Natural killer cell treated with Interleukin-12 subunit alpha and Interleukin-12 subunit beta and Interleukin-15 and Interleukin-18, amount 100 ng/mL, for 72 hours (primary cell): Measurements from ENCODE around the gene CACHD1. TPM values are rescaled to one million over a fixed set of nuclear protein-coding genes. Genes with fewer than 3 reads are reported as not detected.
"Not testable (repeated sequence)": the region's sequence is repeated elsewhere in the genome, so short reads cannot be mapped to it uniquely, and the experiment has no call there.

ENCODE experiments used
- ATAC-seq, 2 donors: fragments of 150-1000 bp; cut with Tn5 transposase in 1 of 2; sonication (Bioruptor Pico), chemical (Tn5 transposase) in 1 of 2; 2 replicates each; pipeline ENCODE4 v1.10.0; 2021
- DNase-seq: peaks from one replicate; pipeline ENCODE4 v3.0.0; 2022; ENCODE audit warnings: low spot score
- H3K27ac Mint-ChIP-seq, 2 donors: 1 replicate in 1 of 2; 2 replicates in 1 of 2; pipeline ENCODE4 v1.8.0; 2022; ENCODE audit warnings: mixed read lengths in 2 of 2, mild to moderate bottlenecking in 1 of 2, moderate library complexity in 1 of 2
- H3K27me3 Mint-ChIP-seq, 2 donors: 1 replicate in 1 of 2; 2 replicates in 1 of 2; pipeline ENCODE4 v1.8.0; 2022; ENCODE audit warnings: mixed read lengths in 2 of 2
- H3K36me3 Mint-ChIP-seq: one replicate; pipeline ENCODE4 v1.8.0; 2022; ENCODE audit warnings: mixed read lengths
- H3K4me1 Mint-ChIP-seq, 2 donors: 1 replicate in 1 of 2; 2 replicates in 1 of 2; pipeline ENCODE4 v1.8.0; 2022; ENCODE audit warnings: low read depth in 2 of 2, mixed read lengths in 2 of 2, mild to moderate bottlenecking in 1 of 2
- H3K4me3 Mint-ChIP-seq: one replicate; pipeline ENCODE4 v1.8.0; 2022; ENCODE audit warnings: mixed read lengths
- H3K9me3 Mint-ChIP-seq: 2 replicates; pipeline ENCODE4 v1.8.0; 2022; ENCODE audit warnings: mixed read lengths
- total RNA-seq, 2 donors: library from RNA; stranded (reverse); gene quantifications; one replicate each; pipeline ENCODE4 v1.2.3, GENCODE V29; 2022

CACHD1 gene
- total RNA-seq, 2 donors from 2014 or later: 0.11 to 0.14 TPM

DNA sequence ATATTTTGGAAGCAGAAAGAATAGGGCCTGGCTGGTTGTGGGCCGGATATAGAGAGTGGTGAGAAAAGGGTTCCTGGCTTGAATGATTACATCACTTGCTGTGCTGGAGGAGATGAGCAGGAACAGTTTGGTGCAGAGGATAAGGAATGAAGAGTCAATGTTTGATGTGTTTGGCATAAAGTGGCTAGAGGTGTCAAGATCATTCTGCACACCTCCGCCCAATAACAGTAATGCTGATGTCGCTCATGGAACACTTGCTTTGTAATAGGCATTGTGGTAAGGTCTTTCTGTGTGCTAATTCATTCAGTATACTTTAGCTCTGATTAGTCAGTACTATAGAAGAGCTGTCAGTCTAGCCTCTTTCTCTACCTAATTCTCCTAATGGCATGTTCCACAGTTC, 226.9 kb downstream of the CACHD1 start:
- no peak overlapping the region for H3K27ac Mint-ChIP-seq
- H3K4me3 Mint-ChIP-seq: no peak overlapping the region
- no peaks in the 10 kb centered on the region for H3K9me3 Mint-ChIP-seq
- H3K4me1 Mint-ChIP-seq: no peaks in the 10 kb centered on the region
- H3K27me3 Mint-ChIP-seq: peaks cover 11 to 35% of the 10 kb centered on the region in 2 donors
- no peaks in the 10 kb centered on the region for H3K36me3 Mint-ChIP-seq
- no peak for DNase-seq
- ATAC-seq: no peak

DNA sequence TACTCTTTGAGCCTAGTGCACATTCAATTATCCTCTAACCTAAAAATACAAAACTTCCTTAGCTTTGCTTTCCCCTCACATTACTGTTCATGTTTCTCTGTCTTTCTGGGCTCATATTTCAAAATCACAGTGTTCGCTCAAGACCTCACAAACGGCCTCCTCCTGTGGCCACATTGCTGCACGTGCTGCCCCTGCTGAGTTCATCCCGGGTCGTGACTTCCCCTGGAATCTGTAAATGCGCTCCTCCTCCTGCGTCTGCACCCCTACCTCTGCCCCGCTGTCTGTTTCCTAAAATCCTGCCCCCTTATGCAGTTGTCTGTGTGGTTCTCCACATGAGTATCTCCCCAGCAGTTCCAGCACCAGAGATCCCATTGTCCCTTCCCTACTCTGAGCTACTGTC, 229.4 kb downstream of the CACHD1 start:
- no peaks in the 10 kb centered on the region for H3K4me1 Mint-ChIP-seq
- H3K27ac Mint-ChIP-seq: no peak overlapping the region
- H3K36me3 Mint-ChIP-seq: no peaks in the 10 kb centered on the region
- H3K27me3 Mint-ChIP-seq: peaks cover 17 to 45% of the 10 kb centered on the region in 2 donors
- ATAC-seq: no peak
- no peak for DNase-seq
- H3K4me3 Mint-ChIP-seq: no peak overlapping the region
- no peaks in the 10 kb centered on the region for H3K9me3 Mint-ChIP-seq

DNA sequence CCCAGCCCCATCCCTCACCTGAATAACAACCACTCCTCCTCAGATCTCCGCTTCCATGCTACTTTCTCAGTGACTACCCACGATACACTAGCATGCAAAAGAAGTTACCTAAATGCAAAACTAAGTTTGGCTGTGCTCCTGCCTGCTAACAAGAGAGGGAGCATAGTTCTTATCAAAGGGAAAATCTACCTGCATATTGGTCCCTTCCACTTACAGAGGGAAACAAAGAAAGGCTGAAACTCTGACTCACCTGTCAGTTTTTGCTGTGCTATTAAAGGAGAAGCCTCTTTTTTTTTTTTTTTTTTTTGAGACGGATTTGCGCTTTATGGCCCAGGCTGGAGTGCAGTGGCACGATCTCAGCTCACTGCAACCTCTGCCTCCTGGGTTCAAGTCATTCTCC, 231.1 kb downstream of the CACHD1 start:
- ATAC-seq (no peak), DNase-seq (no peak)
- Mint-ChIP-seq H3K4me1 (no peaks in the 10 kb centered on the region), H3K9me3 (no peaks in the 10 kb centered on the region), H3K4me3 (no peak overlapping the region), H3K36me3 (no peaks in the 10 kb centered on the region), H3K27me3 (peaks cover 17 to 49% of the 10 kb centered on the region in 2 donors), H3K27ac (no peak overlapping the region)

GRCh38 chr1:64701886-64702285, 232.0 kb downstream of the CACHD1 start:
- no peak for ATAC-seq
- no peak overlapping the region for H3K4me3 Mint-ChIP-seq
- DNase-seq: no peak

DNA sequence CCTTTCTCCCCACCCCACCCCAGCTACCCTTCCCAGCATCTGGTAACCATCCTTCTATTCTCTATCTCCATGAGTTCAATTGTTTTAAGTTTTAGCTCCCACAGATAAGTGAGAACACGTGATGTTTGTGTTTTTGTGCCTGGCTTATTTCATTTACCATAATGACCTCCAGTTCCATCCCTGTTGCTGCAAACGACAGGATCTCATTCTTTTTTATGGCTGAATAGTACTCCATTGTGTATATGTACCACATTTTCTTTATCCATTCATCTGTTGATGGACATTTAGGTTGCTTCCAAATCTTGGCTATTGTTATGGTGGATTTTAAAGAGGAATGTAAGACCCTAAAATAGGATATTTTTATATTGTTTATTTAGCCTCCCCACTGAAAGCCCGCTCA, 232.7 kb downstream of the CACHD1 start:
- not testable (repeated sequence) for H3K36me3 Mint-ChIP-seq, DNase-seq, H3K9me3 Mint-ChIP-seq, ATAC-seq, H3K4me3 Mint-ChIP-seq, H3K4me1 Mint-ChIP-seq, H3K27ac Mint-ChIP-seq
- H3K27me3 Mint-ChIP-seq: peaks cover 17 to 44% of the 10 kb centered on the region in 2 donors

More at GRCh38 chr1:64701886-64702285, 232.0 kb downstream of the CACHD1 start:
- Mint-ChIP-seq H3K36me3 (no peaks in the 10 kb centered on the region), H3K27ac (no peak overlapping the region), H3K27me3 (peaks cover 17 to 44% of the 10 kb centered on the region in 2 donors), H3K9me3 (no peaks in the 10 kb centered on the region), H3K4me1 (no peaks in the 10 kb centered on the region)

GRCh38 chr1:64703600-64703999, 233.7 kb downstream of the CACHD1 start:
- Mint-ChIP-seq H3K9me3 (no peaks in the 10 kb centered on the region), H3K27me3 (peaks cover 17 to 44% of the 10 kb centered on the region in 2 donors), H3K36me3 (no peaks in the 10 kb centered on the region), H3K4me3 (no peak overlapping the region), H3K27ac (no peak overlapping the region), H3K4me1 (no peaks in the 10 kb centered on the region)
- DNase-seq (no peak), ATAC-seq (no peak)

DNA sequence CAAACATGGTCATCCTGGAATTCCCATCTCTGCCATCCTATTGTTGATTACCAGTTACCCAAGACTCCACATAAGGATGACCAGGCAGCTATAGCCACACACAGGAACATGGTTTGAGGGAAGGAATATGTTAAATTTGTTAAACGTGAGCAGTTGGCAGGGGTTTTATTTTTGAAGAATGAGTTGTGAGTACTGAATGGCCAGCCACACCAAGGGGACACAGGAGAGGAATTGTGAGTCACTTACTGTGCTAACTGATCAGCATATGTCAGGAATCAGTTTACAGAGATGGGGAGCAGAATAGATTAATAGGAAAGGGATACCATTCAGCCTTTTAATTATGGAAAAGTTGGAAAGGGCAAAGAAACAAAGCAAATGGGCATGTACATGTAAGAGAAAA, 235.7 kb downstream of the CACHD1 start:
- no peaks in the 10 kb centered on the region for H3K36me3 Mint-ChIP-seq
- peaks cover 17 to 30% of the 10 kb centered on the region in 2 donors for H3K27me3 Mint-ChIP-seq
- H3K4me1 Mint-ChIP-seq: no peaks in the 10 kb centered on the region
- H3K27ac Mint-ChIP-seq: no peak overlapping the region
- H3K4me3 Mint-ChIP-seq: no peak overlapping the region
- ATAC-seq (no peak), DNase-seq (no peak)
- no peaks in the 10 kb centered on the region for H3K9me3 Mint-ChIP-seq

DNA sequence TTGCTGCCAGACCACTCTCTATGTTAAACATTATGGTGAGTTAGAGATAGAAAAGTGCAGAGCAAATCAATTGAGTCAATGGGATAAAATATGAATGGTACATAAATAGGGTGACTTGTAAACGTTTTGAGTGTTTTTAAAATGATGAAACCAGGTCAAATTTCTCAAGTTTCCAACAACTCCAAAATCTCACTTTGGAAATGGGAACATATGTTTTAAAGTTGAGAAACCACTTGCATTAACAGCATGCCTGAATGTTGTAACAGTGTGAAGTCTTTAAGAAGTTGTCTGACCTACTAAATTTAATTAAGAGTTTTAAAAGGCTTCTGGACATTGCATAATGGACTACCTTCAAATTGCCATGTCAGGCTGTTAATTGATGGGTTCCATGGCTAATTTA, 241.3 kb downstream of the CACHD1 start:
- Mint-ChIP-seq H3K9me3 (no peaks in the 10 kb centered on the region), H3K4me1 (no peaks in the 10 kb centered on the region), H3K27me3 (peaks cover 9 to 20% of the 10 kb centered on the region in 2 donors), H3K36me3 (no peaks in the 10 kb centered on the region), H3K27ac (no peak overlapping the region), H3K4me3 (no peak overlapping the region)
- ATAC-seq (no peak), DNase-seq (no peak)

DNA sequence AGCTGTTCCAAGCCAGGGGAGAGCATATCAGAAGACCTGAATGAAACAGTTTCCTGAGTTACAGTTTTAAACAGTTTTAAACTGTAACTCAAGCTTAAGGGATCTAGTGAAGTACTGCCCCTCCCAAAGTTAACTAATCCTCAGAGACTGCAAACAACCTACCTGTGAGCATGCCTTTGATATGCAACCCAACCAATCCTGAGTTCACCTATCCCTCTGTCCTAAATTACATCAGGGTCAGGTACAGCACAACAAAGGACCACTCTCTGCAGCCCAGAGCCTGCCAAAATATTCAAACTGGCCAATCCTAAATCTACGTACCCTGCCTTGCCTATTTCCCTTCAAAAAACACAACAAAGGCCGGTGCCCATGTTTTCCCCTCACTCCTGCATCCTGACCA, 242.1 kb downstream of the CACHD1 start:
- ATAC-seq: no peak
- Mint-ChIP-seq H3K36me3 (no peaks in the 10 kb centered on the region), H3K27ac (no peak overlapping the region), H3K4me1 (no peaks in the 10 kb centered on the region), H3K9me3 (no peaks in the 10 kb centered on the region), H3K4me3 (no peak overlapping the region), H3K27me3 (peaks cover 9 to 22% of the 10 kb centered on the region in 2 donors)
- no peak for DNase-seq

- Mint-ChIP-seq H3K4me1 (no peaks in the 10 kb centered on the region), H3K9me3 (peaks cover 3% of the 10 kb centered on the region)
These were observed 245.3 kb downstream of the CACHD1 start for GRCh38 chr1:64715186-64715585.

GRCh38 chr1:64721135-64721534, 251.2 kb downstream of the CACHD1 start:
- H3K9me3 Mint-ChIP-seq: peaks cover 3% of the 10 kb centered on the region
- ATAC-seq: no peak
- no peaks in the 10 kb centered on the region for H3K36me3 Mint-ChIP-seq
- H3K27me3 Mint-ChIP-seq: peaks cover 44 to 53% of the 10 kb centered on the region in 2 donors
- H3K27ac Mint-ChIP-seq: no peak overlapping the region
- H3K4me1 Mint-ChIP-seq: no peaks in the 10 kb centered on the region
- no peak for DNase-seq
- H3K4me3 Mint-ChIP-seq: no peak overlapping the region

More at GRCh38 chr1:64715186-64715585, 245.3 kb downstream of the CACHD1 start:
- ATAC-seq (no peak), DNase-seq (no peak)
- H3K27ac Mint-ChIP-seq: no peak overlapping the region
- peaks cover 19 to 38% of the 10 kb centered on the region in 2 donors for H3K27me3 Mint-ChIP-seq
- H3K36me3 Mint-ChIP-seq: no peaks in the 10 kb centered on the region
- no peak overlapping the region for H3K4me3 Mint-ChIP-seq

- no peak for ATAC-seq
- H3K27me3 Mint-ChIP-seq: peaks cover 44 to 53% of the 10 kb centered on the region in 2 donors
- H3K4me3 Mint-ChIP-seq: no peak overlapping the region
- H3K27ac Mint-ChIP-seq: no peak overlapping the region
- H3K36me3 Mint-ChIP-seq: no peaks in the 10 kb centered on the region
- no peaks in the 10 kb centered on the region for H3K4me1 Mint-ChIP-seq
- peaks cover 3% of the 10 kb centered on the region for H3K9me3 Mint-ChIP-seq
- no peak for DNase-seq
These were observed 251.7 kb downstream of the CACHD1 start for GRCh38 chr1:64721576-64722145.

- no peak overlapping the region for H3K4me3 Mint-ChIP-seq
These were observed 257.9 kb downstream of the CACHD1 start for GRCh38 chr1:64727861-64728260.

DNA sequence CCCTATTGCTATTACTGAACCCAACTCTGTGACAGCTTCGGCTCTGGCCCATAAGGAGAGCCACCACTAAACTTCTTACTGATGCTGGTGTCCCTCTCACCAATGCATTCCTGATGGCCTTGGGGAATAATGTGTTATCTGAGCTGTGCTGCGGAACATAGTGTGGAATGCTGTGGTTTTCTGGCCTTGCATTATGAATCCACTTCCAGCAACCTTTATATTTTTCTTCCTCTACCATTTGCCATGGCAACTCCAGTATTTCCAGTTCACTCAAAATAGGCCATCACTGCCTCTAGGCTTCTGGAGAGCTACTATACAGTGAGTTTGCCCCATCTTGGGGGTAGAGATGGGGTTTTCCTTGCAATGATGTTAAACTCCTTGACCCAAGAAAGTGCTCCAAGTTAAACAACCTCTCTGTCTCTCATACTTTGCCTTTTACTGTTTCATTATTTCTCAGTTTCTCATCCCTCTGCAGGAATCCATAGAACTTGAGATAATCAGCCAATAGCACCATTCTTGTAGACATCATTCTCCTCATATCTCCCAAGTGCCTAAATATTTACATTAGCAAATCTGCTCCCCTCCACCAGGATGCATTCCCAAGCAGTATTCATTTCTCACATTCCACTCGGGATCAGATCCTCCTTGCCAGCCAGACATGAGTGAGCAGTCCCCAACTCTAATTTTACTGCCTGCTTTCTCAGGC, 263.8 kb downstream of the CACHD1 start:
- ATAC-seq: no peak
- no peak for DNase-seq
- Mint-ChIP-seq H3K4me3 (no peak overlapping the region), H3K36me3 (no peaks in the 10 kb centered on the region), H3K27ac (no peak overlapping the region), H3K4me1 (no peaks in the 10 kb centered on the region), H3K9me3 (no peaks in the 10 kb centered on the region), H3K27me3 (peaks cover 0 to 6% of the 10 kb centered on the region in 2 donors)

More at GRCh38 chr1:64727861-64728260, 257.9 kb downstream of the CACHD1 start:
- DNase-seq: no peak
- no peak overlapping the region for H3K27ac Mint-ChIP-seq
- no peak for ATAC-seq
- no peaks in the 10 kb centered on the region for H3K9me3 Mint-ChIP-seq
- no peaks in the 10 kb centered on the region for H3K36me3 Mint-ChIP-seq
- H3K27me3 Mint-ChIP-seq: peaks cover 8 to 18% of the 10 kb centered on the region in 2 donors
- H3K4me1 Mint-ChIP-seq: no peaks in the 10 kb centered on the region
